SK-MEL-5 (cell line): ENCODE results near the gene PLD1. TPM values are rescaled to one million over a fixed set of nuclear protein-coding genes. Genes with fewer than 3 reads are reported as not detected.
"Not testable (repeated sequence)": the region's sequence is repeated elsewhere in the genome, so short reads cannot be mapped to it uniquely, and the experiment has no call there.

Experiments
- DNase-seq: peaks from one replicate; pipeline ENCODE4 v3.0.0-alpha.2; 2016; ENCODE audit warnings: low read depth, low spot score
- in situ Hi-C: cut with HindIII; loops from 2 replicates; pipeline ENCODE4 v1.10.0; 2016; ENCODE audit warnings: low sequenced_read_pairs, high pct_unique_total_duplicates, low pct_unique_long_range_greater_than_20kb
- total RNA-seq: library from RNA; depleted of rRNA; stranded (reverse); fragments of >200 nt; shearing (Covaris generic); gene quantifications from 2 replicates; pipeline ENCODE4 v1.2.3, GENCODE V29; 2014

PLD1 gene
- total RNA-seq, 1 experiment from 2014 or later = 87.7 TPM

DNA sequence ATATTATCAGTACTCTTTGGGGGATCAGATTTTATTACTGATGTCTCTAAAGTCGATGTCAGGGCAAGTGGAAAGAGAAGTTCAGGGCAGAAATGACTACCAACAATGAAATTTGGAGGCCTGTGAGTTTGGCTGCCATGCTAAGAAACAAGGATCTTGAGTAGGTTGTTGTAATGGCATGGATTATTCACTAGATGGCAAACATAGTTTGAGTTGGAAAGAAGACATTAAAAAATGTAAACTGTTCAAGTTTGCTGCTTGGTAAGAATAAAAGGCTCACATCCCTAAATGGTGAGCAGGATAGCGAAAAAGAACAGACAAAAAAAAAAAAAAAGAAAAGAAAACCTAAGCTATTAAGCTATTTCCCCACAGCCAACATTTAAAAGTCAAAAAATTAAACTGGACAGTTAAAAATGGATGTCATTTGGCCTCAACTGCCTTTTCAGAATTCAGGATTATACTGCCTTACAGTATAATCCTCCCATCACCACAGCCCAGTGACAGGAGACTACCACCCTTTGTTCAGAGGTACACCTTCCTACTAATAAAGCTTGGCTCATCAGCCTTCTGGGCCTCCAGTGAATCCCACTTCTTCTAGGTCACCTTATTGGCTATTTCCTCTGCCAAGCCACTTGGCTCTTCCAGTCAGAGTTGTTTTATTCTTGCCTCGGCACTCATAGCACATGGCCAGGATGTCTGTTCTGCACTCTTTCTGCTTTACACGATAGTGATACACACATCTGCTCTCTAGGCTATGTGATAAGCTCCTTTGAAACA, 163.7 kb downstream of the PLD1 start:
- in situ Hi-C loops = no loop called here
- peak; percentile 72 for DNase-seq

DNA sequence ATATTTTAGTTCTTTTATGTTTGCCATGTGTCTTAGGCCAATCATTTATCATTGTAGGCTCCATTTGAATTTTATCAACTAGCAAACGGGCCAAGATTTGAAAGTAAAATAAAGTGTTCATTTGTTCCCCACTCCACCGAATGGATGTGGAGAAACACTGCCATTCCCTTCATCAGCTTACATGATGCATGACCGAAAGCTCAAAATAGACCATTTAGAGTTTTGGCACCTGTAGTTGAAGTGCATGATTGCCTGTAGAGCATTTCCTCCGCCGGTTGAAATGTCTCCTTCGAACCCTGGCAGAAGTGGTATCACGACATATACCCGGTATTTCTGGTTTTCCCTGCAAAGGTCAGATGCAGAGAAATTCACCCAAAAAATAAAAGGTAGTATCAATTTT, 165.6 kb downstream of the PLD1 start:
- no peak for DNase-seq
- in situ Hi-C loops = no loop called here

DNA sequence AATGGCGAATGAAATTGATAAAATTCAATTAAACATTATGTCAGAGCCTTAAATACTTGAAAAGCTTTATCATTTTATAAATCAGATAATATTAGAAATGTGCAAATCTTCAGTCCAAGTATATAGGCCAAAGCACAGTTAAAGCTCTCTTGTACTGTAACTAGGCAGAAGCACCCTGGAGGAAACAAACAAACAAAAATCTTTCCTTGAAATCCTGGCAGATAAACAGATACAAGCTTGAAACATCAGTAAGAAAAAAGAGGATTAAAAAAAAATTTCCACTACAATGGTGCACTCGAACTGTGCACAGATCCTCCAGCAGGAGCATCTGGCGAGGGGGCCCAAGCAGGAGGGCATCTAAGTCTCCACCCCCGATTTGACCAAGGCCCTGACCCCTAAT, 166.6 kb downstream of the PLD1 start:
- in situ Hi-C loops = no loop called here
- no peak for DNase-seq

DNA sequence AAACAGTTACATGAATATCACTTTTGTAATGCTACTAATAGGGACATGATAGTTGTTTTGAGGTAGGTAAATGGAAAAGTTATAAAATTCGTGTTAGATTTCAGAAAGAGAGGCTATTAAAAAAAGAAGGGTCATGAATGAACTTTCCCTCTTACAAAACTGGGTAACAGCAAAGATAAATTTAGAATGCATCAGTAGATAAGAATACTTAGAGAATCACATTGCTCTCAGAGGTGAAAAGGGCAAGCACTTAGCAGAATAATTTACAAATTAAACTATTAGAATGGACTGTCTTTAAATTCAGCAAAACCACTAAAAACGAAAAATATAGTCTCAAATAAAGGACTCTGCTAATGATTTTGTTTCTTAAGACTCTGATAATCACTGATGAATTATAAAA, 167.2 kb downstream of the PLD1 start:
- DNase-seq = no peak
- in situ Hi-C loops = no loop called here

DNA sequence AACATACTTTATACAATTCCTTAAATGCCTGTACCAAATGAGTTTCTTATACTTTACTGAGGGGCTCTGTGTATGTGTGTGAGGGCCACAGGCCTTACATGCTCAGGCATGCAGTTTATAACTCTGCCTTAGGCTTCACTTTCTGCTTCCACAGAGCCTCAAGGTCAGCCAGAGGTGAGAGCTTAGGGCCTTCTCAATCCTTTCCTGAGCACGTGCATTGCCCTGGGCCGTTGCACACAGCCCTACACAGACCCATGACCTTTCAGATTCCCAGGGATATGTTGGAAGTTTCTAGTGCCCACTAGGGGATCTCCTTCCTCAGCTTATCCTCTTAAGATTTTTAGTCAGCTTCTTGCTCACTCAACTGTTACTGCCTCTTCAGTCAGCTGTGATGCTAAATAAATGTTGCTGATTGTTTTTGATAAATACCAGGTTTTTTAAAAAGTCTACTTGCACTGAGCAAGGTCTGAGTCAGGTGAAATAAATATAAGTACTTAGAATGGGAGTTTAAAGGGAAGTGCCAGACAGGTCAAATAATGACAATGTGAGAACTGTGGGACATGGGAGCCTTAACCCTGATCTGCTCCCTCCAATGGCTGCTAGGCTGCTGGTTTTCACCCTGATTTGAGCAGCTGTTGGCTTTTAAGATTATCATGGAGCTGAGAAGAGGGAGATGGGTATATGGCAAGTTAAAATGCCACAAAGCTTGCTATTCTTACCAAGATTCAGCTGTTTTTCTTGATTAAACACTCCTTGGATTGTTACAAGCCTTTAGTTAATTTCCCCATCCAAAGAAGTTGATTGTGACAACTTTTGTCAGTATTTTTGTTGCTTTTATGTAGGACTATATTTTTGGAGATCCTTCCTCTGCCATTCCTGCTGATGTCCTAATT, 169.5 kb downstream of the PLD1 start:
- in situ Hi-C loops = no loop called here
- DNase-seq = peak; percentile 95

DNA sequence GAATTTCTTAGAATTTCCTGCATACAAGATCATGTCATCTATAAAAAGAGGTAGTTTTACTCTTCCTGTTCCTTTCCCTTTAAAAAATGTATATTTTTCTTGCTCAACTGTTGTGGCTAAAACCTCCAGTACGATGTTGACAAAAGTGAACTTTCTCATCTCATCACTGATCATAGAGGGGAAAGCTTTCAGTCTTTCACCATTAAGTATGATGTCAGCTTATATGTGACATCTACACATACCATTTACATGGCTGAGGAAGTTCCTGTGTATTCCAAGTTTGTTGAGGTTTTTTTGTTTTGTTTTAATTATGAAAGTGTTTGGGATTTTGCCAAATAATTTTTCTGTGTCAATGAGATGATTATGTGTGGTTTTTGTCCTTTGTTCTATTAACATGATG, 173.6 kb downstream of the PLD1 start:
- in situ Hi-C loops = no loop called here
- DNase-seq = no peak

DNA sequence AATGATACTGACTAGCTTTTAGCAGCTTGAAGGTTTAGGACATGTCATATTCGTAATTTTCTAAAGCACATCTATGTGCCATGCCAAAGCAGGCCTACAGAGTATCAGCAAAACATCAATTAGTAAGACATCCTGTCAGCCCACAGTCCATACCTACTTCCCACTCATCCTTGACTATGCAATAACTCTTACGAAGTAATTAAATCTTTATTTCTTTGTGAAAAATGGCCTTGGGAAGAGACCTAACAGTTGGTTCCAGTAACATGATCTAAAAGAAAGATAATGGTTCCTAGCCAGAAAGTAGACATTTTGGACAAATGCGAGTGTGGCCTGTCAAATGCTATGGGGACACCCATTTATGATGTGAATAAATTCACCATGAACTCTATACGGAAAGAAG, 177.5 kb downstream of the PLD1 start:
- in situ Hi-C loops = no loop called here
- DNase-seq = no peak

DNA sequence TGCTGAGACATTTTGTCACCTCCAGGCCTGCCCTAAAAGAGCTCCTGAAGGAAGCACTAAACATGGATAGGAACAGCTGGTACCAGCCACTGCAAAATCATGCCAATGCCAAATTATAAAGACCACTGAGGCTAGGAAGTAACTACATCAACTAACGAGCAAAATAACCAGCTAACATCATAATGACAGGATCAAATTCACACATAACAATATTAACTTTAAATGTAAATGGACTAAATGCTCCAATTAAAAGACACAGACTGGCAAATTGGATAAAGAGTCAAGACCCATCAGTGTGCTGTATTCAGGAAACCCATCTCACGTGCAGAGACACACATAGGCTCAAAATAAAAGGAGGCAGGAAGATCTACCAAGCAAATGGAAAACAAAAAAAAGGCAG, 183.5 kb downstream of the PLD1 start:
- in situ Hi-C loops, DNase-seq: not testable (repeated sequence)

DNA sequence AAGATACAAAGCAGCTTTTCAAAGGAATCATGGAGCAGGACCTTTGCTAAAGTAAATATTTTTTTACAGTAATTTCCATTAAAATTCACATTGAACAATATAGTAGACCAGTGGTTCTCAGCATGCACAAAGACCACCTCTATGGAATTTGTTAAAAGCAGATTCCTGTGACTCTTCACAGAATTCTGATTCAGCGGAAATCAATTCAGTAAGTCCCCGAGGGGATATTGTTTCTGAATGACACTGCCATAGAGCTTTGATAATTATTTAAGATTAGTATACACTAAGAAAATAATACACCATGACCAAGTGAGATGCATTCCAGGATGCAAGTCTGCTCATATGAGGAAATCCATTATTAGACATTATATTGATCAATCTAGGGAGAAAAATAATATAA, 188.2 kb downstream of the PLD1 start:
- DNase-seq = peak; percentile 77
- in situ Hi-C loops = no loop called here

DNA sequence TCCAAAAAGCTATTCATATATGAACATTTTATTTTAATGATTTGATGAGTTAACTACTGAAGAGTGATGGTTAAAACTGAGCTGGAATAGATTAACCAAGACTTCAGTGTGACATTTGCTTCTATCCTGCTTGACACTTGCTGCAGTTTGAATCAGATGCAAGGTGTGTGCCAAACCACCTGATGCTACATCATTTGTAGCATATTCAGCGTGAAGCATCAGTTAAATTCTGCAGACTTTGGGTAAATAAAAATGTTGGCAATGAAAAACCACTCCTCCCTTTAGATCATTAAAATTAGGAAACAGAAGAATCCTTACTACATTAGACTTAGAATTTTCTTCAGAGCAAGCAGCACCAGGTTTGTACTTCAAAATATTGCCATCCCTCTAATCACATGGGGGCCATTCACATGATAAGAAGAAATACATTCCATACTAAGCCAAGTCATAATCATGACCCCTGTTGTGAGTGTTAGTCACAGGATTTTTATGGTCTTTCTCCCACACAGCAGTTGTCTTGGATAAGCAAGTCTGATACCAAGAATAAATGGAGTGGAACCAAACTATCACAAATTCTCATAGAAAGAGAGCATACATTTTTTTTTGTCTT, 189.4 kb downstream of the PLD1 start:
- in situ Hi-C loops = no loop called here
- DNase-seq = peak; percentile 91

DNA sequence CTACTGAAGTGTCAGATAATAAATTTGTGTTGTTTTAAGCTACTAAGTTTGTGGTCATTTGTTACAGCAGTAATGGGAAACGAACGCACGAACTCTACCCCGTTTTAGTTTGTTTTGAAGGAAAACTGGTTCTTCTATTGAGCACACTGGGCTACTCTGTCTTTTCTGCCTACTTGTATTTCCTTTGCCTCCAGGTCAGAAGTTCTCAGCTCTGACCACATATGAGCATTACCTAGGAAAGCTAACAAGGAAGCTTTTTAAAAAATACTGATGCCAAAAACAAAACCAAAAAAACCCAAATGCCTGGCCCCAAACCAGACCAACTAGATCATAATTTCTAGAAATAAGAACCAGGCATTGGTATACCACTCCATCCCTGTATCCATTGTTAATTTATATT, 193.5 kb downstream of the PLD1 start:
- in situ Hi-C loops = no loop called here
- peak; percentile 41 for DNase-seq

DNA sequence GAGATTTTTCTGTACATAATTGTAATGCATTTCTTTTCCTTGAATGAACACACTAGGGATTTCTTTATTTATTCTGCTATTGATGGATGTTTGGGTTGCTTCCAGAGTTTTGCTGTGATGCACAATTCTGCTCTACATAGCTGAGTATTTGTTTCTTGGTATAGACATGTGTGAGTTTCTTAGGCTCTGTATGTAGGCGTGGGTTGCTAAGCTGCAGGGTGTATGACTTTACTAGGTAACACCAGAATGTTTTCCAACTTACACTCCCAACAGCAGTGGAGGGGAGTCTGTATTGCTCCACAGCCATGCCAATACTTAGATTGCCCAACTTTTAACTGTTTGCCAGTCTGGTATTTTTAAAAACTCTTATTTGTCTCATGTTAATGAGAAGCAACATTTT, 194.6 kb downstream of the PLD1 start:
- in situ Hi-C loops = no loop called here

DNA sequence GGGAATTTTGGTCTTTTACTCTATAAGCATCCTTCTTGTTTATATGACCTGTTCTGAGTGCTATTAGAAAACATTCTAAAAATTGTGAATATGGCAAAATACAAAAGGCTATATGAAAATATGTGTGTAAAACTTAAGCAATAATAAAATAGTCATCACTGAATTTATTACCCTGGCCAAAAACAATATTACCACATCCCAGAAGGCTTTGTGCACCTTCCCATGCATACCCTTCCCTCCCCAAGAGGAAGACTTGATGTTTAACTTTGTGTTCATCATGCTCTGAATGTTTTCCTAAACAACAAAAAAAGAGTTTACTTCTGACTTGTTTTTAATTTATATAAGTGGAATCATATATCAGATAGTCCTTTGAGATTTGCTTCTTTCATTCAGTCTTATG, 195.0 kb downstream of the PLD1 start:
- no peak for DNase-seq
- in situ Hi-C loops = no loop called here

More for the DNA sequence above, 194.6 kb downstream of the PLD1 start:
- DNase-seq = no peak

DNA sequence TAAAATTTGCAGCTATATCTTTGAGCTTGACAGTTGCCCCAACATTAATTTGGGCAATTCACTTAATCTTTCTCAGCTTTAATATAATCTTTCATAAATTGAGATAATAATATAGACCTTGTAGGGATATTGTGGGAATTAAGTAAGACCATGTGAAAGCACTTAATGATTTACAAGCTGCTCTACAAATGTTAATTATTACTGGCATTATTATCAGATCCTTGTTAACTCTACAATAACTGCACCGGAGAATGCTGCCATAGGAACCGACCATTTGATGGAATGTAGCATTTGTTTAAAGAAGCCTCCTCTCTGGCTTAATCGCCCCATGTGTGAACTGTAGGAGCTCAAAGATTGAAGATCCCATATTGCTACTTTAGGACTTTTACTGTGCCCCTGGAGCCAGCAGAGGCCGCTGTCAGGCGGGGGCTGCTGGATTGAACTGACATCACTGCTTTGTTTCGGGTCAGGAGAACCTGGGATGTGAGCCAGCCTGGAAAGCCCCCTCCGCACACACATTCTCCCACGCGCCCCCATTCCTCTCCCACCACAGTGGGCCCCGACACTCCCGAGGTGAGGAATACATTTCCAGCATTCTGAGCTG, 195.9 kb downstream of the PLD1 start:
- in situ Hi-C loops = no loop called here
- DNase-seq = peak; percentile 73

DNA sequence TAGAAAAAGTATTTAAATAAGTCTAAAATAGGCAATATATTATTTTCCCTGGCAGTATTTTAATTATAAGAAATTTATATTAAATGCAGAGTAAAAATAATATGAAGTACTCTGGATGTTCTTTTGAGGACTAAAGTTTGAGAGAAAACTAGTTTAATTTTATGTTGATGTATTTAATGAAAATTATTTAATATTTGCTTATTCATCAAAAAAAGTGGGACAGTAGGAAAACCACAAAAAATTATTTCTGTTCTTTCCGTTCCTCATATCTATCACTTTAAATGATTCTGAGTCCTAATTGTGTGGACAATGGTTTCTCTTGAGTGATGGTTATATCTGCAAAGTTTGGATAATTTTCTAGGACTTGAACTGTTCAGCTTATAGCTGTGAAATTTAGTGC, 202.8 kb downstream of the PLD1 start:
- in situ Hi-C loops = no loop called here
- DNase-seq = no peak

DNA sequence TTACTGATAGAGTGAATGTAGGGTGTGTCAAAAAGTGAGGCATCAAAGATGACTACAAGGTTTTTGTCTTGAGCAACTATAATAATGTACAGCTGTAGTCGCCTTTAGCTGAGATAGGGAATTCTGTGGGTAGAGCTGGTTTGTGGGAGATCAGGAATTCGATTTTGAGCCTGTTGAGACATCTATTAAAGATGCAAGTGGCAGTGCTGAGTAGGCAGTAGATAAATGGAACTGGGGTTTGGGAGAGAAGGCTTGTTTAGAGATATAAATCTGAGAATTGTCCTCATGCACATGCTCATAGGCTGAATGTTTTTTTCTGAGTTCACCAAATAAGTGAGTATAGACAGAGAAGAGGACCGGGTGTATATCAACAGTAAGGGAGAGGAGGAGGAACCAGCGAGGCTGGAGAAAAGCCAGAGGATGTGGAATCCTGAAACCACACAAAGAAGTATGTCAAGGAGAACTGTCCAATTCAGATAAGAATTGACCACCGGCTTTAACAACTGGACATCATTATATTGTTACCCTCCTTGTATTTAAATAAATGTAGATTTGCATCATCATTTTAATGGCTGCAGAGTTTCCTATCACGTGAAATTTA, 204.0 kb downstream of the PLD1 start:
- in situ Hi-C loops = no loop called here
- DNase-seq = no peak

DNA sequence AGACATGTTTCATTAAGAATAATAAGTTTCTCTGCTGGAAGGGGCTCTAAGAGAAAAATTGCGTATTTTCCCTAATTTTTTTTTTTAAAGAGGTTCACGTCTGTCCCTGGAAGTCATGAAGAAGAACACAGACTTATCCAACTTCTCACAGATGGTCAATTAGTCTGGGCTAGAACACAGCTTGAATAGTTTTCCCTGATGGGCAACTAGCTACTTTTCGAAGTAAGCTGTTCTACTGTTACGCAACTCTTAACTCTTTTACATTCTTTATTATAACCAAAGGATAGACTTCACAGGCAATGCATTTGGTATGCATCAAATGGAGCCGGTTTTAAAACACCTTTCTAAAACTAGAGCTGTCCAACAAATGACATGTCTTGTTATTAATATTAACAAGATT, 205.9 kb downstream of the PLD1 start:
- DNase-seq = no peak
- in situ Hi-C loops = no loop called here

DNA sequence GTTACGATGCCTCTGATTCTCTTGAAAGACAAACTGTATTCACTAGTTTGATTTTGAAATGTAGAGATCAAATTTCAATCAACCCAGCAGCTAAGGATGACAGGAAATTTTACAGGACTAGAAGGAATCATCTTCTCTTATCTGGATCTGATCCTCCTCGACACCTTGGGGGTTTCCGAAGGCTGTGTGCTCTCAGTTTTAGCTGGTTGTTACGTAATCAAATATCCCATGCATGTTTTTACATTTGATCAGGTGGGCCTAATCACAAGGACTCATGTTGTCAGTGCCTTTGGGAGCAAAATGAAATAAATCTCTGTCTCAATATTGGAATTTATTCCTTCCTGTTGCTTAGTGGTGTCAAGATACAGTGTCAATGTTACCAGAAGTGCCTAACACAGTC, 208.2 kb downstream of the PLD1 start:
- in situ Hi-C loops = no loop called here
- no peak for DNase-seq
